Activated CD4-positive, alpha-beta T cell treated with anti-CD3 and anti-CD28 coated beads, Interleukin-2, amount 10 ng/mL, durations not matched to agents 24 days and 14 days (primary cell): Measurements from ENCODE around the gene VPS13D. TPM values are rescaled to one million over a fixed set of nuclear protein-coding genes. Genes with fewer than 3 reads are reported as not detected.
"Not testable (repeated sequence)": the region's sequence is repeated elsewhere in the genome, so short reads cannot be mapped to it uniquely, and the experiment has no call there.

Source experiments
- DNase-seq: peaks from one replicate; pipeline ENCODE4 v3.0.0; 2022
- H3K27ac Mint-ChIP-seq: one replicate; pipeline ENCODE4 v1.8.0; 2022; ENCODE audit warnings: mild to moderate bottlenecking, mixed read lengths
- H3K27me3 Mint-ChIP-seq: one replicate; pipeline ENCODE4 v1.8.0; 2022; ENCODE audit warnings: mixed read lengths
- H3K36me3 Mint-ChIP-seq: one replicate; pipeline ENCODE4 v1.8.0; 2022; ENCODE audit warnings: low read depth, mild to moderate bottlenecking, mixed read lengths
- H3K4me1 Mint-ChIP-seq: one replicate; pipeline ENCODE4 v1.8.0; 2021; ENCODE audit warnings: mixed read lengths
- H3K4me3 Mint-ChIP-seq: one replicate; pipeline ENCODE4 v1.8.0; 2022; ENCODE audit warnings: mild to moderate bottlenecking, moderate library complexity, mixed read lengths
- H3K9me3 Mint-ChIP-seq: one replicate; pipeline ENCODE4 v1.8.0; 2021; ENCODE audit warnings: mixed read lengths
- intact Hi-C: fragments of 100-400 bp; cut with micrococcal nuclease; formaldehyde crosslinking; loops from one replicate; pipeline ENCODE4 v1.15.1; 2023
- total RNA-seq: library from RNA; stranded (reverse); gene quantifications from 2 replicates; pipeline ENCODE4 v1.2.3, GENCODE V29; 2022

The VPS13D gene
- total RNA-seq, 1 donor from 2014 or later, result 30.8 TPM

- intact Hi-C loops, result no loop called here
- no peak overlapping the region for H3K4me3 Mint-ChIP-seq
- H3K27ac Mint-ChIP-seq, result no peak overlapping the region
- no peaks in the 10 kb centered on the region for H3K27me3 Mint-ChIP-seq
- H3K4me1 Mint-ChIP-seq, result peaks cover 10% of the 10 kb centered on the region
- no peak for DNase-seq
- H3K9me3 Mint-ChIP-seq, result no peaks in the 10 kb centered on the region
- H3K36me3 Mint-ChIP-seq, result peaks cover 45% of the 10 kb centered on the region
Measured at GRCh38 chr1:12372761-12373160, 142.9 kb downstream of the VPS13D start.

DNA sequence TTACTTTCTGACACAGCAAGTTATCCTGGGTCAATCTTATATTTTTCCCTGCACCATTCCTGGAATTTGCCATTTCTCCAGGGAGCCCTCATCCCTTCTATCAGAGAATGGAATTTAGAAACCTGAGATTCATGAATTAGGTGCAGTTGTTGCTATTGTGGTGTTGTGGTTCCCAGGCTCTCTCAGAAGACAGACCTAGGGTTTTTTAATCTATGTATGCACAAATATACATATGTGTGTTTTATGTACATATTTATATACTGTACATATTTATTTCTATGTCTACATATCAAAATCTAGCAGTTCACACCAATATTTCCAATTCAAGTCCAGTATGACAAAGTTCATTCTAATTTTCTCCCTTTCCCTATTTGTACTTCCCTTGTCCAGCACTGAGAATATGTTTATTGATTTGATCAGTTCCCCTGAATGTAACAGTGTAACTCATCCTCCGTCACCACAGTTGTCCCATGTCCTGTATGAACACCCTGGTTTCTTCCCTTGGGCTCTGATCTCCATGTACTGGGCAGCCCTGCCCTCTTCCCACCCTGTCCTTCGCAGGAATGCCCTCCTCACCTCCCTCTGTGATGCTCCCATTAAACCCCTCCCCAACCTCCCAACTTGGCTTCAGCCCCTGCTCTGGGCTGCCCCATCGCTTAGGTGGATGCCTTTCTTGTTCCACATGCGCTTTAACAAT is 145.5 kb downstream of the VPS13D start:
- Mint-ChIP-seq H3K27ac (no peak overlapping the region), H3K4me1 (peaks cover 10% of the 10 kb centered on the region), H3K9me3 (no peaks in the 10 kb centered on the region), H3K27me3 (no peaks in the 10 kb centered on the region), H3K4me3 (no peak overlapping the region), H3K36me3 (peaks cover 40% of the 10 kb centered on the region)
- no peak for DNase-seq
- intact Hi-C loops, result no loop called here

GRCh38 chr1:12376236-12377045 is 146.6 kb downstream of the VPS13D start:
- peaks cover 48% of the 10 kb centered on the region for H3K36me3 Mint-ChIP-seq
- no peaks in the 10 kb centered on the region for H3K27me3 Mint-ChIP-seq
- H3K4me1 Mint-ChIP-seq, result peaks cover 10% of the 10 kb centered on the region
- H3K9me3 Mint-ChIP-seq, result no peaks in the 10 kb centered on the region
- H3K4me3 Mint-ChIP-seq, result no peak overlapping the region
- H3K27ac Mint-ChIP-seq, result no peak overlapping the region
- intact Hi-C loops, result no loop called here
- no peak for DNase-seq

- intact Hi-C loops, result no loop called here
- no peaks in the 10 kb centered on the region for H3K27me3 Mint-ChIP-seq
- no peak for DNase-seq
- peaks cover 5% of the 10 kb centered on the region for H3K9me3 Mint-ChIP-seq
- H3K36me3 Mint-ChIP-seq, result peaks cover 64% of the 10 kb centered on the region
- peaks cover 36% of the 10 kb centered on the region for H3K4me1 Mint-ChIP-seq
- no peak overlapping the region for H3K4me3 Mint-ChIP-seq
- H3K27ac Mint-ChIP-seq, result no peak overlapping the region
Measured at GRCh38 chr1:12380326-12381249, 150.8 kb downstream of the VPS13D start.

DNA sequence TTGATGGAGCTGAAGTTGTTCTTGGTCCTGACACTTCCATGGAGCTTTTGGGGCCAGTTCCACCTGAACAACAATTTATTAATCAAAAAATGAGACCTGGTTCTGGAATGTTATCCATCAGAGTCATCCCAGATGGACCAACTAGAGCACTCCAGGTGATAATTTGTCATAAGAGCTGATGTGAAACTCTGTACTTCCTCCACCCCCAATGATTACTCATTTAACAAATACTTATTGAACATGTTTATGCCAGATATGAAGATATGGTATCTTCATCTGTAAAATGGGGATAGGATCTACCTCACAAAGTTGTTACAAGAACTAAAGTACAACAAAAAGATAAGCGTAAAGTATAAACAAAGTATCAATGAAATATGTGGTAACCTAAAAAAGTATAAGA is 153.2 kb downstream of the VPS13D start:
- H3K4me1 Mint-ChIP-seq, result peaks cover 42% of the 10 kb centered on the region

GRCh38 chr1:12383786-12384185 is 154.0 kb downstream of the VPS13D start:
- H3K4me1 Mint-ChIP-seq, result peaks cover 46% of the 10 kb centered on the region
- no peak overlapping the region for H3K27ac Mint-ChIP-seq
- H3K27me3 Mint-ChIP-seq, result no peaks in the 10 kb centered on the region
- peak overlapping the region; percentile 9 for H3K4me3 Mint-ChIP-seq
- intact Hi-C loops, result no loop called here
- H3K36me3 Mint-ChIP-seq, result peaks cover 82% of the 10 kb centered on the region
- DNase-seq, result no peak
- H3K9me3 Mint-ChIP-seq, result peaks cover 24% of the 10 kb centered on the region

More for the DNA sequence above, 153.2 kb downstream of the VPS13D start:
- no peak for DNase-seq
- Mint-ChIP-seq H3K36me3 (peaks cover 78% of the 10 kb centered on the region), H3K27ac (no peak overlapping the region), H3K4me3 (no peak overlapping the region), H3K9me3 (peaks cover 21% of the 10 kb centered on the region), H3K27me3 (no peaks in the 10 kb centered on the region)
- intact Hi-C loops, result no loop called here

DNA sequence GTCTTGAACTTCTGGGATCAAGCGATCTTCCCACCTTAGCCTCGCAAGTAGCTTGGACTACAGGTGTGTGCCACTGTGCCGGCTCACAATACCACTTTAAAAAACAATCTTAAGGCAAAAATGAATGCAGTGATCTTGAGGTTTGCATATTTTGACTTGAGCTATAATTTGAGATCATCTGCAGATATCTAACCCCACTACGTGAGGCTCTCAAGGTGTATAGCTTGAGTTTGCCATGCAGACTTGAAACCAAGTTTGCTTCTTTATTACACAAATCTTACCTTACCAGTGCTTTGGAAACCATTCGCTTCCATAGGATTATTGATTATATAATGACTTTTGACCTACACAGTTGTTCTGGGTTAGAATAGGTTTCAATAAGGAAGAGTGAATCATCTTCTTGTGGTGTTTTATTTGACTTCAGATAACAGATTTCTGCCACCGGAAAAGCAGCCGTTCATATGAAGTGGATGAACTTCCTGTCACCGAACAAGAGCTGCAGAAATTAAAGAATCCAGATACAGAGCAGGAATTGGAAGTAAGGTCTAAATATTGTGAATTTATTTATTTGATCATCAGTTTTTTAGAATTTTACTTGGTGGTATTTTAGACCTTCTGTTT is 155.1 kb downstream of the VPS13D start:
- Mint-ChIP-seq H3K4me3 (peak overlapping the region; percentile 26), H3K4me1 (peaks cover 46% of the 10 kb centered on the region), H3K27ac (peak overlapping the region; percentile 61), H3K9me3 (peaks cover 33% of the 10 kb centered on the region), H3K27me3 (no peaks in the 10 kb centered on the region), H3K36me3 (peaks cover 85% of the 10 kb centered on the region)
- intact Hi-C loops, result loop anchor here (1.0 to 5.0 kb wide), 3 partner anchors 64 to 232 kb away; partner anchors contain the start of gene DHRS3
- peak; percentile 77 for DNase-seq

DNA sequence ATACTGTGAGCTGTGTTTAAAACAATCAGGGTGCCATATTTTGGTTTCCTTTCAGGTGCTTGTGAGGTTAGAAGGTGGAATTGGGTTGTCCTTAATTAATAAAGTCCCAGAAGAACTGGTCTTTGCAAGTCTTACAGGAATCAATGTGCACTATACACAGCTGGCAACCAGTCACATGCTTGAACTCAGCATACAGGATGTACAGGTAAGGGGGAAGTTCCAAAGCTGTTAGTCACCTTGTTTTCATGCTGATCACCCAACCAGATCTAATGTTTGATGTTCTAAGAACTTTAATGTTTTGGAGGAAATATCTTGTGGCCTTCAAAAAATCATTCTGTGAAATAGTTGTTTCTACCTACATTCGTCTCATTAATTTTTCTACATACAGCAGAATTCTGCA is 156.3 kb downstream of the VPS13D start:
- intact Hi-C loops, result loop anchor here (5.0 kb wide), 2 partner anchors 89 to 231 kb away; partner anchors contain the start of gene DHRS3
- Mint-ChIP-seq H3K9me3 (peaks cover 34% of the 10 kb centered on the region), H3K36me3 (peaks cover 87% of the 10 kb centered on the region), H3K27ac (peak overlapping the region; percentile 50), H3K4me1 (peaks cover 51% of the 10 kb centered on the region), H3K27me3 (no peaks in the 10 kb centered on the region), H3K4me3 (peak overlapping the region; percentile 55)
- DNase-seq, result peak; percentile 68

DNA sequence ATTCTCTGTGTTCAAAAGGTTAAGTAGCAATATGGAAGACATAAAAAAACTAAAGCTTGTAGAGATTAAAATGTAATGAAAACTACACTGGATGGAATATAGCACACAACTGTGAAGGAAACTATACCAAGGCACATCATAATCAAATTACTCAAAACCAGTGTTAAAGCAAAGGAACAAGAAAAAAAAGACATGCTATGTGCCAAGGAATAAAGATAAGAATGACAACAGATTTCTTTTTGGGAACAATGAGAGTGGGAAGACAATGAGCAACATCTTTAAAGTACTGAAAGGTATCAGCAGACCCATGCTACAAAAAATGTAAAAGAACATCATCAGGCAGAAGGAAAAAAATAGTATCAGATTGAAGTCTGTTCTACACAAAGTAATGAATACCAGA is 157.8 kb downstream of the VPS13D start:
- Mint-ChIP-seq H3K36me3 (peaks cover 79% of the 10 kb centered on the region), H3K27me3 (no peaks in the 10 kb centered on the region), H3K4me3 (no peak overlapping the region), H3K9me3 (peaks cover 34% of the 10 kb centered on the region), H3K4me1 (peaks cover 49% of the 10 kb centered on the region), H3K27ac (no peak overlapping the region)
- DNase-seq, result no peak
- intact Hi-C loops, result loop anchor here (5.0 kb wide), 2 partner anchors 90 to 230 kb away; partner anchors contain the start of gene DHRS3

GRCh38 chr1:12390296-12390695 is 160.5 kb downstream of the VPS13D start:
- intact Hi-C loops, H3K27me3 Mint-ChIP-seq, DNase-seq, H3K4me3 Mint-ChIP-seq, H3K27ac Mint-ChIP-seq: not testable (repeated sequence)
- peaks cover 24% of the 10 kb centered on the region for H3K4me1 Mint-ChIP-seq
- H3K36me3 Mint-ChIP-seq, result peaks cover 67% of the 10 kb centered on the region
- H3K9me3 Mint-ChIP-seq, result peaks cover 29% of the 10 kb centered on the region

GRCh38 chr1:12397462-12398450 is 167.9 kb downstream of the VPS13D start:
- peaks cover 22% of the 10 kb centered on the region for H3K4me1 Mint-ChIP-seq
- intact Hi-C loops, result no loop called here
- H3K9me3 Mint-ChIP-seq, result no peaks in the 10 kb centered on the region
- H3K36me3 Mint-ChIP-seq, result peaks cover 28% of the 10 kb centered on the region
- no peaks in the 10 kb centered on the region for H3K27me3 Mint-ChIP-seq
- peak overlapping the region; percentile 27 for H3K4me3 Mint-ChIP-seq
- no peak overlapping the region for H3K27ac Mint-ChIP-seq
- DNase-seq, result peak; percentile 63

GRCh38 chr1:12398479-12398878 is 168.6 kb downstream of the VPS13D start:
- Mint-ChIP-seq H3K4me3 (peak overlapping the region; percentile 4), H3K9me3 (no peaks in the 10 kb centered on the region), H3K27ac (no peak overlapping the region), H3K4me1 (peaks cover 22% of the 10 kb centered on the region), H3K36me3 (peaks cover 33% of the 10 kb centered on the region), H3K27me3 (no peaks in the 10 kb centered on the region)
- DNase-seq, result no peak
- intact Hi-C loops, result no loop called here
